Fibroblast of skin of left biceps (primary cell): ENCODE measurements around the gene OR5K1.

Experiments
- DNase-seq, 2 experiments: peaks; one replicate each; pipeline ENCODE4 v3.0.0-alpha.2; 2013; ENCODE audit warnings: low read depth in 2 of 2

Gene OR5K1

GRCh38 chr3:98514948-98515347, 51.9 kb downstream of the OR5K1 start:
- DNase-seq: no peak

GRCh38 chr3:98518816-98519215, 55.8 kb downstream of the OR5K1 start:
- DNase-seq: no peak

GRCh38 chr3:98519351-98519750, 56.4 kb downstream of the OR5K1 start:
- no peak for DNase-seq

GRCh38 chr3:98521897-98522543, 59.0 kb downstream of the OR5K1 start:
- DNase-seq: no peak
